Measurements from ENCODE around the gene WNT7A.

The WNT7A gene

GRCh38 chr3:13865581-13865980 lies 14.3 kb downstream of the WNT7A start:
- no peak overlapping the region for H3K4me3 ChIP-seq (ENCODE audit: low read depth, low read length)
- in situ Hi-C loops (cut with HindIII; ENCODE audit: low sequenced_read_pairs), result no loop called here
- DNase-seq (ENCODE audit: low read depth, low spot score), result no peak
- no peak for TF ChIP-seq CTCF (IDR thresholded peaks at IDR 0.05; ENCODE audit: low read depth, low read length)

- TF ChIP-seq CTCF (IDR thresholded peaks at IDR 0.05; ENCODE audit: low read depth, low read length), result no peak
- DNase-seq (ENCODE audit: low read depth, low spot score), result no peak
- H3K4me3 ChIP-seq (ENCODE audit: low read depth, low read length), result no peak overlapping the region
- in situ Hi-C loops (cut with HindIII; ENCODE audit: low sequenced_read_pairs), result no loop called here
Observed at GRCh38 chr3:13865106-13865505, 14.8 kb downstream of the WNT7A start.

- in situ Hi-C loops (cut with HindIII; ENCODE audit: low sequenced_read_pairs), result no loop called here
- no peak for DNase-seq (ENCODE audit: low read depth, low spot score)
- TF ChIP-seq CTCF (IDR thresholded peaks at IDR 0.05; ENCODE audit: low read depth, low read length), result no peak
- H3K4me3 ChIP-seq (ENCODE audit: low read depth, low read length), result no peak overlapping the region
Observed at GRCh38 chr3:13863965-13864595, 15.8 kb downstream of the WNT7A start.

- DNase-seq (ENCODE audit: low read depth, low spot score), result no peak
- in situ Hi-C loops (cut with HindIII; ENCODE audit: low sequenced_read_pairs), result no loop called here
- TF ChIP-seq CTCF (IDR thresholded peaks at IDR 0.05; ENCODE audit: low read depth, low read length), result no peak
- H3K4me3 ChIP-seq (ENCODE audit: low read depth, low read length), result no peak overlapping the region
Observed at GRCh38 chr3:13863382-13863952, 16.4 kb downstream of the WNT7A start.

- no peak overlapping the region for H3K4me3 ChIP-seq (ENCODE audit: low read depth, low read length)
- DNase-seq (ENCODE audit: low read depth, low spot score), result no peak
- in situ Hi-C loops (cut with HindIII; ENCODE audit: low sequenced_read_pairs), result no loop called here
- no peak for TF ChIP-seq CTCF (IDR thresholded peaks at IDR 0.05; ENCODE audit: low read depth, low read length)
Observed at GRCh38 chr3:13861461-13861860, 18.4 kb downstream of the WNT7A start.

- no peak for DNase-seq (ENCODE audit: low read depth, low spot score)
- in situ Hi-C loops (cut with HindIII; ENCODE audit: low sequenced_read_pairs), result no loop called here
- no peak for TF ChIP-seq CTCF (IDR thresholded peaks at IDR 0.05; ENCODE audit: low read depth, low read length)
- no peak overlapping the region for H3K4me3 ChIP-seq (ENCODE audit: low read depth, low read length)
Observed at GRCh38 chr3:13860001-13860400, 19.9 kb downstream of the WNT7A start.
